ENCODE data around the gene SPTBN1.

DNA sequence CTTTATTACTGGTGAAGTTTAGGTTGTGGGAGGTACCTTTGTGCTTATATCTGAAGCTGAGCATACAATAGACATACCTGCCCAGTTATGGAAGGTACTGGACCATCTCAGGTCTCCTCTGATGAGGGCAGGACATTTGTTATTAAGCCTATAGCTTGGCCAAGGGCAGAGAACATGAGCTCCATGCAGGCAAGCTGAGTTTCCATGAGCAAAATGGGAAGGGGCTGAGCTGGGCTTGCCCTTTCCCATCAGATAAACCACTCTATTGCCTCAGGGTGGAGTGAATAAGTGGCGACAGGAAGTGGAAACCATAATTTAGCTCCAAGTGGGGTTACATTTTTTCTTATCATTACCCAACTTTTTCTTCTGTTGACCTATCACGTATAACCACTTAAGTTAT, 227.5 kb downstream of the SPTBN1 start:
- no peak for TF ChIP-seq POLR2A (IDR thresholded peaks at IDR 0.05; ENCODE audit: low read depth, low read length)
- TF ChIP-seq, protein P1, sequence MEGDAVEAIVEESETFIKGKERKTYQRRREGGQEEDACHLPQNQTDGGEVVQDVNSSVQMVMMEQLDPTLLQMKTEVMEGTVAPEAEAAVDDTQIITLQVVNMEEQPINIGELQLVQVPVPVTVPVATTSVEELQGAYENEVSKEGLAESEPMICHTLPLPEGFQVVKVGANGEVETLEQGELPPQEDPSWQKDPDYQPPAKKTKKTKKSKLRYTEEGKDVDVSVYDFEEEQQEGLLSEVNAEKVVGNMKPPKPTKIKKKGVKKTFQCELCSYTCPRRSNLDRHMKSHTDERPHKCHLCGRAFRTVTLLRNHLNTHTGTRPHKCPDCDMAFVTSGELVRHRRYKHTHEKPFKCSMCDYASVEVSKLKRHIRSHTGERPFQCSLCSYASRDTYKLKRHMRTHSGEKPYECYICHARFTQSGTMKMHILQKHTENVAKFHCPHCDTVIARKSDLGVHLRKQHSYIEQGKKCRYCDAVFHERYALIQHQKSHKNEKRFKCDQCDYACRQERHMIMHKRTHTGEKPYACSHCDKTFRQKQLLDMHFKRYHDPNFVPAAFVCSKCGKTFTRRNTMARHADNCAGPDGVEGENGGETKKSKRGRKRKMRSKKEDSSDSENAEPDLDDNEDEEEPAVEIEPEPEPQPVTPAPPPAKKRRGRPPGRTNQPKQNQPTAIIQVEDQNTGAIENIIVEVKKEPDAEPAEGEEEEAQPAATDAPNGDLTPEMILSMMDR (conservative IDR thresholded peaks at IDR 0.05; ENCODE audit: low read depth, low read length), result no peak
- no peak for TF ChIP-seq RFX5 (IDR thresholded peaks at IDR 0.05; ENCODE audit: low read depth, low read length)
- TF ChIP-seq CEBPB (IDR thresholded peaks at IDR 0.05; ENCODE audit: low read depth, low read length), result no peak
- TF ChIP-seq, protein P2, sequence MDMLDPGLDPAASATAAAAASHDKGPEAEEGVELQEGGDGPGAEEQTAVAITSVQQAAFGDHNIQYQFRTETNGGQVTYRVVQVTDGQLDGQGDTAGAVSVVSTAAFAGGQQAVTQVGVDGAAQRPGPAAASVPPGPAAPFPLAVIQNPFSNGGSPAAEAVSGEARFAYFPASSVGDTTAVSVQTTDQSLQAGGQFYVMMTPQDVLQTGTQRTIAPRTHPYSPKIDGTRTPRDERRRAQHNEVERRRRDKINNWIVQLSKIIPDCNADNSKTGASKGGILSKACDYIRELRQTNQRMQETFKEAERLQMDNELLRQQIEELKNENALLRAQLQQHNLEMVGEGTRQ (IDR thresholded peaks at IDR 0.05; ENCODE audit: low read depth, low read length), result no peak
- TF ChIP-seq ELK1 (IDR thresholded peaks at IDR 0.05; ENCODE audit: borderline replicate concordance, low read depth, low read length), result no peak

Measured in IMR-90 (cell line).